ENCODE results near the gene TPSG1. TPM values are rescaled to one million over a fixed set of nuclear protein-coding genes. Genes with fewer than 3 reads are reported as not detected.
A peak's percentile ranks its signal among the peaks of the same experiment; 100 is the strongest.

Gene TPSG1
- total and polyA plus RNA-seq, 2 experiments from 2014 or later, result 0.81 TPM; not detected in 1

DNA sequence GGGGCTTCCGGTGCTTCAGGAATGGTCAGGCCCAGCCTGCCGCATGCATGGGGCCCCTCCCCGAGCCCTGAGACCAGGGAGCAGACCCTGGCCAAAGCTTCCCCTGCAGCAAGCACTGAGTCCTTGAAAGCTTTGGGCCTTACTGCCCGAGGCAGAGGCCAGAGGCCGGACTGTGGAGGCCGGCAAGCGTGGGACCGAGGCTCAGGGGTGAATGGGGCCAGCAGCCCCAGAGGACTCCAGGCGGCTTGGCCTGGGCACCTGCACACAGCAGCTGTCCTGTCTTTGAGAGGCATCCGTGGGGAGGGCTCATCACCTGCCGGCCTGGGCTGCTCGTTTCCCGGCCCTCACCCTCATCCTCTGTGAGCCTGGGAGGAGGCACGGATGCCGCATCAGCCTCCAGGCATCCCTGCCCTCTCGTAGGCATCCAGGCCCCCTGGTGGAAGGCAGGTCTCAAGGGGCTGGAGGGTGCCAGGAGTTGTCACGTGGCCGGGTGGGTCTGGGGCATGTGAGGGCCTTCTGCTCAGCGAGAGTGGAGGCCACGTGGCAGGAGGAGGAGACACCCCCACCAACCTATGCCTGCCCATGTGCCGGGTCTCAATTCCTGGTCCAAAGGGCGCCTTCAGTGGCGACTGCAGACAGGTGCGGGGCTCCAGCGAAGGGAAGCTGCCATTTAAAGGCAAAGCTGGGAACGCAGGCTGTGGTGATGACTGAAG is 40.8 kb downstream of the TPSG1 start:
- H3K4me3 Mint-ChIP-seq, result no peak overlapping the region
- H3K4me3 ChIP-seq, result no peak overlapping the region
- H3K36me3 ChIP-seq (ENCODE audit: insufficient read depth), result no peaks in the 10 kb centered on the region
- H3K27ac ChIP-seq (ENCODE audit: low read depth), result no peak overlapping the region
- ATAC-seq, result no peak
- no peaks in the 10 kb centered on the region for H3K36me3 Mint-ChIP-seq (ENCODE audit: low read depth)
- no peak overlapping the region for H2AFZ ChIP-seq
- no peak for DNase-seq (ENCODE audit: low spot score)
- H3K79me2 ChIP-seq (replicated peaks; ENCODE audit: insufficient read depth), result no peaks in the 10 kb centered on the region; the same call in 1 of the 2 replicates
- H3K27me3 ChIP-seq (ENCODE audit: insufficient read depth), result no peaks in the 10 kb centered on the region
- no peaks in the 10 kb centered on the region for H3K4me1 Mint-ChIP-seq
- H3K27ac Mint-ChIP-seq, result no peak overlapping the region
- no peaks in the 10 kb centered on the region for H3F3A ChIP-seq (replicated peaks; ENCODE audit: low read depth)
- H3K9me2 ChIP-seq (ENCODE audit: insufficient read depth), result no peaks in the 10 kb centered on the region
- no peak overlapping the region for H3K4me2 ChIP-seq
- H4K20me1 ChIP-seq (replicated peaks; ENCODE audit: insufficient read depth), result peaks cover 4% of the 10 kb centered on the region
- no peak for TF ChIP-seq EZH2phosphoT487 (IDR thresholded peaks at IDR 0.05; ENCODE audit: unreplicated experiment)
- TF ChIP-seq, protein P1, sequence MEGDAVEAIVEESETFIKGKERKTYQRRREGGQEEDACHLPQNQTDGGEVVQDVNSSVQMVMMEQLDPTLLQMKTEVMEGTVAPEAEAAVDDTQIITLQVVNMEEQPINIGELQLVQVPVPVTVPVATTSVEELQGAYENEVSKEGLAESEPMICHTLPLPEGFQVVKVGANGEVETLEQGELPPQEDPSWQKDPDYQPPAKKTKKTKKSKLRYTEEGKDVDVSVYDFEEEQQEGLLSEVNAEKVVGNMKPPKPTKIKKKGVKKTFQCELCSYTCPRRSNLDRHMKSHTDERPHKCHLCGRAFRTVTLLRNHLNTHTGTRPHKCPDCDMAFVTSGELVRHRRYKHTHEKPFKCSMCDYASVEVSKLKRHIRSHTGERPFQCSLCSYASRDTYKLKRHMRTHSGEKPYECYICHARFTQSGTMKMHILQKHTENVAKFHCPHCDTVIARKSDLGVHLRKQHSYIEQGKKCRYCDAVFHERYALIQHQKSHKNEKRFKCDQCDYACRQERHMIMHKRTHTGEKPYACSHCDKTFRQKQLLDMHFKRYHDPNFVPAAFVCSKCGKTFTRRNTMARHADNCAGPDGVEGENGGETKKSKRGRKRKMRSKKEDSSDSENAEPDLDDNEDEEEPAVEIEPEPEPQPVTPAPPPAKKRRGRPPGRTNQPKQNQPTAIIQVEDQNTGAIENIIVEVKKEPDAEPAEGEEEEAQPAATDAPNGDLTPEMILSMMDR (conservative IDR thresholded peaks at IDR 0.05; ENCODE audit: low read depth in 2 of 2), result 0 out of 4 replicates have a peak, but pooled peaks of 1 of the 2 experiments have one; percentile 12
- H3K4me1 ChIP-seq (ENCODE audit: insufficient read depth), result no peaks in the 10 kb centered on the region
- no peaks in the 10 kb centered on the region for H3K9me3 Mint-ChIP-seq
- peaks cover 7% of the 10 kb centered on the region for H3K27me3 Mint-ChIP-seq (ENCODE audit: insufficient read depth, low read depth, poor library complexity)

DNA sequence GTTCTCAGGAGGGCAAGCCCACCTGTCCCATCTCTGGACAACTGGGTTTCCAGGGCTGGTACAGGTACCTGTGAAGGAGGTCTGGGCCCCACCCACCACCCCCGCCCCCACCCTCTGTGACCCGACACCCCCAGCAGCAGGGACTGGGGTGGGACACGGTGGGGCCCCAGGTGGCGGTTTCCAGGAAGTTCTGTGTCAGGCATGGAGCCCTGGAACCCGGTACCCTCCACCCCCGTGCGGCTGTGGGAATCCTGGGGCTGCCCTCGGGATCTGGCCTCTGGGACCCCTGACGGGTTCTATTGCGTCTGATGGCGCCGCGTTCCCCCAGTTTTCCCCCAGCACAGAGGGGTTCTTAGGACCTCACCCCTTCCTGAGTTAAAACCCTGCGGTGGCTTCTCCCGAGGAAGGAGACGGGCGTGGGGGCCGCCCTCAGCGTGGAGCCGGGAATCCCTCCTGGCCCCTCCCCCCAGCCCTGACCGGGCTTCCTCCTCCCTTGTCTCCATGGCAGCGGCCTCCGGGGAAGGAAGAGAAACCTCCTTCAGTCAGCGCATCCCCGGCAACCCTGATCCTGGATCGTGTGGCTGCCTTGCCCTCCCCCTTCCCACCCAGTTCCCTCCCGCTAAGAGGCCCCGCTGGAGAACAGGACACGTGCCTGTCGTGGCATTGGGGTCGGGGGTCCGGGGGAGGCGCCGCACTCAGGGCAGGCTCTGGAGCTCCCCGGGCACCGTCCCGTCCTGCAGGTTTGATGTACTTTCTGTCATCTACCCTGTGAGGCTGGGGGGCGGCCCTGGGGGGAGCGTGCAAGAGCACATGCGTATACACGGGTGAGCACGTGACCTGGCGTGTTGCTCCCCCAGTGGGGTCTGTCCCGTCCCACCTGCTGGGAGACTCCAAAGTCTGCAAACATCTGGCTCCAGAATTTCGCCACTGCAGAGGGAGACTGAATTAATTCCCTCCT is 41.8 kb downstream of the TPSG1 start:
- H3K27me3 ChIP-seq (ENCODE audit: insufficient read depth), result no peaks in the 10 kb centered on the region
- H3K9me2 ChIP-seq (ENCODE audit: insufficient read depth), result no peaks in the 10 kb centered on the region
- H3K27me3 Mint-ChIP-seq (ENCODE audit: insufficient read depth, low read depth, poor library complexity), result peaks cover 7% of the 10 kb centered on the region
- no peaks in the 10 kb centered on the region for H3K4me1 Mint-ChIP-seq
- H3F3A ChIP-seq (replicated peaks; ENCODE audit: low read depth), result no peaks in the 10 kb centered on the region
- no peaks in the 10 kb centered on the region for H3K4me1 ChIP-seq (ENCODE audit: insufficient read depth)
- H3K4me3 Mint-ChIP-seq, result no peak overlapping the region
- H3K27ac Mint-ChIP-seq, result no peak overlapping the region
- H3K27ac ChIP-seq (ENCODE audit: low read depth), result no peak overlapping the region
- no peaks in the 10 kb centered on the region for H3K36me3 ChIP-seq (ENCODE audit: insufficient read depth)
- ATAC-seq (peak; percentile 42), DNase-seq (ENCODE audit: low spot score) (no peak)
- no peaks in the 10 kb centered on the region for H3K9me3 Mint-ChIP-seq
- H3K36me3 Mint-ChIP-seq (ENCODE audit: low read depth), result no peaks in the 10 kb centered on the region
- H3K4me2 ChIP-seq, result no peak overlapping the region
- no peak overlapping the region for H3K4me3 ChIP-seq
- no peaks in the 10 kb centered on the region for H3K79me2 ChIP-seq (replicated peaks; ENCODE audit: insufficient read depth)
- H2AFZ ChIP-seq, result no peak overlapping the region
- peaks cover 4% of the 10 kb centered on the region for H4K20me1 ChIP-seq (replicated peaks; ENCODE audit: insufficient read depth)
- TF ChIP-seq JUNB (IDR thresholded peaks at IDR 0.05; ENCODE audit: unreplicated experiment) (no peak), EZH2phosphoT487 (IDR thresholded peaks at IDR 0.05; ENCODE audit: unreplicated experiment) (no peak), POLR2AphosphoS5 (IDR thresholded peaks at IDR 0.05; ENCODE audit: low read depth) (no peak), NANOG (IDR thresholded peaks at IDR 0.05; ENCODE audit: borderline replicate concordance) (no peak)
- TF ChIP-seq, protein P2, sequence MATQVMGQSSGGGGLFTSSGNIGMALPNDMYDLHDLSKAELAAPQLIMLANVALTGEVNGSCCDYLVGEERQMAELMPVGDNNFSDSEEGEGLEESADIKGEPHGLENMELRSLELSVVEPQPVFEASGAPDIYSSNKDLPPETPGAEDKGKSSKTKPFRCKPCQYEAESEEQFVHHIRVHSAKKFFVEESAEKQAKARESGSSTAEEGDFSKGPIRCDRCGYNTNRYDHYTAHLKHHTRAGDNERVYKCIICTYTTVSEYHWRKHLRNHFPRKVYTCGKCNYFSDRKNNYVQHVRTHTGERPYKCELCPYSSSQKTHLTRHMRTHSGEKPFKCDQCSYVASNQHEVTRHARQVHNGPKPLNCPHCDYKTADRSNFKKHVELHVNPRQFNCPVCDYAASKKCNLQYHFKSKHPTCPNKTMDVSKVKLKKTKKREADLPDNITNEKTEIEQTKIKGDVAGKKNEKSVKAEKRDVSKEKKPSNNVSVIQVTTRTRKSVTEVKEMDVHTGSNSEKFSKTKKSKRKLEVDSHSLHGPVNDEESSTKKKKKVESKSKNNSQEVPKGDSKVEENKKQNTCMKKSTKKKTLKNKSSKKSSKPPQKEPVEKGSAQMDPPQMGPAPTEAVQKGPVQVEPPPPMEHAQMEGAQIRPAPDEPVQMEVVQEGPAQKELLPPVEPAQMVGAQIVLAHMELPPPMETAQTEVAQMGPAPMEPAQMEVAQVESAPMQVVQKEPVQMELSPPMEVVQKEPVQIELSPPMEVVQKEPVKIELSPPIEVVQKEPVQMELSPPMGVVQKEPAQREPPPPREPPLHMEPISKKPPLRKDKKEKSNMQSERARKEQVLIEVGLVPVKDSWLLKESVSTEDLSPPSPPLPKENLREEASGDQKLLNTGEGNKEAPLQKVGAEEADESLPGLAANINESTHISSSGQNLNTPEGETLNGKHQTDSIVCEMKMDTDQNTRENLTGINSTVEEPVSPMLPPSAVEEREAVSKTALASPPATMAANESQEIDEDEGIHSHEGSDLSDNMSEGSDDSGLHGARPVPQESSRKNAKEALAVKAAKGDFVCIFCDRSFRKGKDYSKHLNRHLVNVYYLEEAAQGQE (IDR thresholded peaks at IDR 0.05; ENCODE audit: unreplicated experiment), result no peak
- TF ChIP-seq, protein P3, sequence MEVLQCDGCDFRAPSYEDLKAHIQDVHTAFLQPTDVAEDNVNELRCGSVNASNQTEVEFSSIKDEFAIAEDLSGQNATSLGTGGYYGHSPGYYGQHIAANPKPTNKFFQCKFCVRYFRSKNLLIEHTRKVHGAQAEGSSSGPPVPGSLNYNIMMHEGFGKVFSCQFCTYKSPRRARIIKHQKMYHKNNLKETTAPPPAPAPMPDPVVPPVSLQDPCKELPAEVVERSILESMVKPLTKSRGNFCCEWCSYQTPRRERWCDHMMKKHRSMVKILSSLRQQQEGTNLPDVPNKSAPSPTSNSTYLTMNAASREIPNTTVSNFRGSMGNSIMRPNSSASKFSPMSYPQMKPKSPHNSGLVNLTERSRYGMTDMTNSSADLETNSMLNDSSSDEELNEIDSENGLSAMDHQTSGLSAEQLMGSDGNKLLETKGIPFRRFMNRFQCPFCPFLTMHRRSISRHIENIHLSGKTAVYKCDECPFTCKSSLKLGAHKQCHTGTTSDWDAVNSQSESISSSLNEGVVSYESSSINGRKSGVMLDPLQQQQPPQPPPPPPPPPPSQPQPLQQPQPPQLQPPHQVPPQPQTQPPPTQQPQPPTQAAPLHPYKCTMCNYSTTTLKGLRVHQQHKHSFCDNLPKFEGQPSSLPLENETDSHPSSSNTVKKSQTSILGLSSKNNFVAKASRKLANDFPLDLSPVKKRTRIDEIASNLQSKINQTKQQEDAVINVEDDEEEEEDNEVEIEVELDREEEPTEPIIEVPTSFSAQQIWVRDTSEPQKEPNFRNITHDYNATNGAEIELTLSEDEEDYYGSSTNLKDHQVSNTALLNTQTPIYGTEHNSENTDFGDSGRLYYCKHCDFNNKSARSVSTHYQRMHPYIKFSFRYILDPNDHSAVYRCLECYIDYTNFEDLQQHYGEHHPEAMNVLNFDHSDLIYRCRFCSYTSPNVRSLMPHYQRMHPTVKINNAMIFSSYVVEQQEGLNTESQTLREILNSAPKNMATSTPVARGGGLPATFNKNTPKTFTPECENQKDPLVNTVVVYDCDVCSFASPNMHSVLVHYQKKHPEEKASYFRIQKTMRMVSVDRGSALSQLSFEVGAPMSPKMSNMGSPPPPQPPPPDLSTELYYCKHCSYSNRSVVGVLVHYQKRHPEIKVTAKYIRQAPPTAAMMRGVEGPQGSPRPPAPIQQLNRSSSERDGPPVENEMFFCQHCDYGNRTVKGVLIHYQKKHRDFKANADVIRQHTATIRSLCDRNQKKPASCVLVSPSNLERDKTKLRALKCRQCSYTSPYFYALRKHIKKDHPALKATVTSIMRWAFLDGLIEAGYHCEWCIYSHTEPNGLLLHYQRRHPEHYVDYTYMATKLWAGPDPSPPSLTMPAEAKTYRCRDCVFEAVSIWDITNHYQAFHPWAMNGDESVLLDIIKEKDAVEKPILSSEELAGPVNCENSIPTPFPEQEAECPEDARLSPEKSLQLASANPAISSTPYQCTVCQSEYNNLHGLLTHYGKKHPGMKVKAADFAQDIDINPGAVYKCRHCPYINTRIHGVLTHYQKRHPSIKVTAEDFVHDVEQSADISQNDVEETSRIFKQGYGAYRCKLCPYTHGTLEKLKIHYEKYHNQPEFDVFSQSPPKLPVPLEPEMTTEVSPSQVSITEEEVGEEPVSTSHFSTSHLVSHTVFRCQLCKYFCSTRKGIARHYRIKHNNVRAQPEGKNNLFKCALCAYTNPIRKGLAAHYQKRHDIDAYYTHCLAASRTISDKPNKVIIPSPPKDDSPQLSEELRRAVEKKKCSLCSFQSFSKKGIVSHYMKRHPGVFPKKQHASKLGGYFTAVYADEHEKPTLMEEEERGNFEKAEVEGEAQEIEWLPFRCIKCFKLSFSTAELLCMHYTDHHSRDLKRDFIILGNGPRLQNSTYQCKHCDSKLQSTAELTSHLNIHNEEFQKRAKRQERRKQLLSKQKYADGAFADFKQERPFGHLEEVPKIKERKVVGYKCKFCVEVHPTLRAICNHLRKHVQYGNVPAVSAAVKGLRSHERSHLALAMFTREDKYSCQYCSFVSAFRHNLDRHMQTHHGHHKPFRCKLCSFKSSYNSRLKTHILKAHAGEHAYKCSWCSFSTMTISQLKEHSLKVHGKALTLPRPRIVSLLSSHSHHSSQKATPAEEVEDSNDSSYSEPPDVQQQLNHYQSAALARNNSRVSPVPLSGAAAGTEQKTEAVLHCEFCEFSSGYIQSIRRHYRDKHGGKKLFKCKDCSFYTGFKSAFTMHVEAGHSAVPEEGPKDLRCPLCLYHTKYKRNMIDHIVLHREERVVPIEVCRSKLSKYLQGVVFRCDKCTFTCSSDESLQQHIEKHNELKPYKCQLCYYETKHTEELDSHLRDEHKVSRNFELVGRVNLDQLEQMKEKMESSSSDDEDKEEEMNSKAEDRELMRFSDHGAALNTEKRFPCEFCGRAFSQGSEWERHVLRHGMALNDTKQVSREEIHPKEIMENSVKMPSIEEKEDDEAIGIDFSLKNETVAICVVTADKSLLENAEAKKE (CRISPR knock-in tag; IDR thresholded peaks at IDR 0.05), result no peak

Measured in GM23338 (cell line).